CD4-positive, alpha-beta T cell treated with Interleukin-17A for 1 hour (primary cell): ENCODE data around the gene C19orf25.

Experiments used
- DNase-seq: peaks from one replicate; pipeline ENCODE4 v3.0.0-alpha.2; 2020

C19orf25 gene

DNA sequence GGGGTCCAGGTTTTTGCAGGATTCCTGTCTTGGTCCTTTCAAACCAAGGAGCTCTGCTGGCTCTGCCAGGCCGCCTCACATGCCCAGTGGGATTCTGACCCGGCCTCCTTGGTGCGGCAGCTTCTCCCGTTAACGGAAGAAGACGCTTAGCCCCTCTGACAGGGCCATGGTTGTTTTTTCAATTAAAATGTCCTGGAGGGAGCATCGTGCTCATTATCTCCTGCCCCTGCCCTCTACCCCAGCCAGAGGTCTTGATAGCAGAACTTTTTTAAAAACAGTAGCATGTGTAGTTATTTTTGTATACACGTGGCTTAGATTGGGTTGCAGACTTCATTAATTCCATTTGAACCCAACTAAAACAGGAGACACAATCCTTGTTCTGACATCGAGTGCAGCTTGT, 52.3 kb downstream of the C19orf25 start:
- no peak for DNase-seq

DNA sequence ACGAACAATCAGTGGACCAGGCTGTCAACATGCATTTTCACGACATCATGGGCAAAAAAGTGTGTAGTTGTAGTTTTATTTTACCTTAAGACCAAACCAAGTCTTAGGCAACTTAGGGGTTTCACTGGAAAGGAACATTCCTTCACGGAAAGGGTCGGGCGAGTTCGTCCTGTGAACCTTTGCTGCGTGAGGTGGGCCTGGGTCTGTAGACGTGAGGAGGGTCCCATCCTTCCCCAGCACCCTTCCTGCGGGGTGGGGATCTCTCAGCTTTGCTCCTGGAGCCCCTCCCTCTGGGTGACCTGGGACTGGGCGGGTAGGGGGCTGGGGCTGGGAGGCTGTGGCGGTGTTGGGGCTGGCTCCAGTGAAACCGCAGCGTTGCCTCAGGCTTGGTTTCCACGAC, 53.1 kb downstream of the C19orf25 start:
- no peak for DNase-seq

DNA sequence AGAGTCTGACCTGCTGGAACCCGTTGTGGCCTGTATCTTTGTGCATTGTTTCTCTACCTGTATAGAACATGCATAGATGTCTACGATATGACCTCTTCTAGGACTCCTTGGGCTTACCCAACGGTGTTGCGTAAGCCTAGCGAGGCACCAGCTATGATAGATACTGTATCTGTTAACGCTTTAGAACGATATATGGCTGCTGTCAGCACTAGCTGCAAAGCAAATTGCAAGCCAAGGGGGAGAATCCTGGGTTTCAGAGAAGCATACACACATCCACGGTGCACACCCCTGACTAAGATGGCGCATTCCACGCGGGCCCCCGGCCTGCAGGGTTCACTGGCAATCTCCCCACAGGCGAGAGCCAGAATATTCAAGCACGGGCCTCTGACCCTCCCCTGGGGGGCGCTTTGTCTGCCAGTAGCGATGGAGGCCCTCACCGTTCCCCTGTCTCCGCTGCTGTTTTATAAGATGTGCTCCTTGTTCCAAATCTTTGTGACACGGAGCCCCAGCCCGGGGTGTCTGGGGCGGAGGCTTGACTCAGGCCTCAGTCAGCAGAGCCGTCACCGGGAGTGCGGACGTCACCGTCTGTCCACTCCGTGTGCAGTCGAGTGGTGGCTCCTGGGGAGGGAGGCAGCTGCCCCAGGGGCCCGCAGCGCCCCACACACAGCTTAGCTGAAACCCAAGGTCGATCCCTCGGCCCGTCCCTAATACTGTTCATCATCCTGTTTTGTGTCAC, 53.7 kb downstream of the C19orf25 start:
- no peak for DNase-seq

DNA sequence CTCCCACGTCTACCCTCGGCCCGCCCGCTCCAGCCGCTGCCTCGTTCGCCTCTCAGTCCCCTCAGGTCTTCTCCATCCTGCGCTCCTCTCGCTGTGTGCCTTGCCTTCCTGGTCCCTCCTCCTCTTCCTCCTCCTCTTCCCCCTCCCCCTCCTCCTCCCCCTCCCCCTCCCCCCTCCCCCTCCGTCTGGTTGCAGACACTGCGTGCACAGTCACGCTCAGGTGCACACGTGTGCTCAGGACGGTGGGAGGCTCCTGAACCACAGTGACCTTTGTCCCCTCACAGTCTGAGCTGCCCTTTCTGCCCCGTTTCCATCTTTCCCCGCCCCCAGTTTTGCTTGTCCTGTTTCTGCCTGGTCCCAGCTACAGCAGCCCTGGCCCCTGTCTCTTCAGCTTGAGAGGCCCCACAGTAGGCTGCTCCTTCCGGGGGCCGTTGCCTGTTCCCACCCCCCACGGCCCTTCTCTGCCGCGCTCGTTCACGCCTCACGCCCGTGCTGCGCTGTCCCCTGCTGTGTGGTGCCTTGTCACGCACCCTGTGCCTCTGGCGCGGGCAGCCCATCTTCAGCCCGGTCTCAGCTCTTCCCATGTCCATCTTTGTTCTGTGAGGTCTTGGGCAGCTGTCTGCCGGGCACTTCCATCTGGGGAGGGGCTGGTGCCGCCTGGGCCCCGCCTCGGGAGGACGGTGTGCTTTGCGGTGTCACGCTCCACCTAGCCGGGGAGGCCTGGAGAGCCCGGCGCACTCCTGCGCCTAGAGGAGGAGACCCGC, 54.6 kb downstream of the C19orf25 start:
- no peak for DNase-seq

DNA sequence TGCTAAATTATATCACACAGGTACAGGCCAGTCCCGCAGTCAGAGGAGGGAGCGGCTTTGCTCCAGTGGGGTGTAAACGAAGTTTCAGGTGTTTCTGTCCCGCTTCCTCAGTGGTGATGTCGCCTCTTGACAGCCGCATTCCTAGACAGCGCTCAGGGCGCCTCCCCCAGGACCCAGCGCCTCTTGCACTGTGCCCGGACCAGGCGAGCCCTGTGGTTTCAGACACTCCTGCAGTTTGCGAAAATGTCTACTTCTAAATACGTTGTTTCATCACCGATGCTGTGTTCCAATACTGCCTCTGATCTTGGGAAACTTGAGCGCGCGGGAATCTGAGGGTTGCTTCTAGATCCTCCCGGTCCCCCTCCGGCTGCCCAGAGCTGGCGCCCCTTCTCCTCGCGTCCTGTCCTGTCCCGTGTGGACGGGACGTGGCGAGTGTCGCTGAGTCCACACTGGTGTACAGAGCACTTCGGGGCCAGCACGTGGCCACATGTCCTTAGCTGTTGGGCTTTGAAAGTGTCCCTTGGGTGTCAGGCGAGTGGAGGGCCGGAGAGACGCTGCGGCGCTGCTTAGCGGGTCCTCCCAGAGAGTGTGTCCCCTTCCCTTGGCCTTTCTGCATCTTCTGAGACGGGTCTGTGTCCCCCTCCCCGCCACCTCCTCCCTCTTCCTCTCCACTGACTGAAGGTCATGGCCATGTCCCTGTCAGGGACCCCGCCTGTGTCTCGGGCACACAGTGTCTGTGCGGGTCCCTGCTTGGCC, 55.4 kb downstream of the C19orf25 start:
- DNase-seq, result no peak
